SK-N-SH (cell line): ENCODE data around the gene MDK. TPM values are rescaled to one million over a fixed set of nuclear protein-coding genes. Genes with fewer than 3 reads are reported as not detected.

Experiments used
- CTCF ChIA-PET: fragments of 300-600, 350-600 bp; formaldehyde crosslinking; extraction: SDS; loops from one replicate; lab custom pipeline; 2021; lab: Yijun Ruan, JAX
- POLR2A ChIA-PET: fragments of 350-600 bp; sonication (Branson Sonifier 250); formaldehyde crosslinking; extraction: SDS; loops from one replicate; lab custom pipeline; 2020; ENCODE audit warnings: antibody characterized with exemption, inconsistent platforms; lab: Yijun Ruan, JAX
- DNase-seq: peaks from one replicate; pipeline ENCODE4 v3.0.0; 2012
- H2AFZ ChIP-seq: fragments of 200-600 bp; sonication (generic); 2 replicates; pipeline ENCODE4 v1.8.1; 2016; ENCODE audit warnings: antibody characterized with exemption, mild to moderate bottlenecking, low read depth
- H3F3A ChIP-seq: fragments of 200-600 bp; sonication (generic); replicated peaks from 2 replicates; pipeline ENCODE3; 2016; ENCODE audit warnings: antibody characterized with exemption, mild to moderate bottlenecking; ENCODE audit not compliant: insufficient read depth
- H3K27ac ChIP-seq, 2 experiments: fragments of 200-500 bp in 1 of 2; fragments of 200-600 bp in 1 of 2; sonication (Bioruptor generic) in 1 of 2; sonication (generic), shearing (Covaris generic) in 1 of 2; 2 replicates each; pipeline versions ENCODE4 v1.5.1 to v1.6.1; 2014 to 2016; ENCODE audit warnings: low read depth in 2 of 2, inconsistent platforms in 1 of 2, low read length in 1 of 2, mild to moderate bottlenecking in 1 of 2, mixed read lengths in 1 of 2
- H3K27me3 ChIP-seq: fragments of 200-600 bp; sonication (generic), shearing (Covaris generic); 2 replicates; pipeline ENCODE4 v1.6.1; 2016; ENCODE audit warnings: mixed run types; ENCODE audit not compliant: insufficient read depth
- H3K36me3 ChIP-seq, 2 experiments: fragments of 200-500 bp in 1 of 2; fragments of 200-600 bp in 1 of 2; sonication (Bioruptor generic) in 1 of 2; sonication (generic) in 1 of 2; replicated peaks in 1 of 2; 2 replicates each; pipeline versions ENCODE3 to v1.5.1; 2014 to 2016; ENCODE audit warnings: low read length in 1 of 2, mild to moderate bottlenecking in 1 of 2; ENCODE audit not compliant: insufficient read depth in 2 of 2, control insufficient read depth in 1 of 2
- H3K4me1 ChIP-seq, 2 experiments: fragments of 200-500 bp in 1 of 2; fragments of 200-600 bp in 1 of 2; sonication (Bioruptor generic) in 1 of 2; sonication (generic), shearing (Covaris generic) in 1 of 2; 2 replicates each; pipeline versions ENCODE4 v1.5.1 to v1.6.1; 2014 to 2016; ENCODE audit warnings: low read depth in 1 of 2, low read length in 1 of 2, mixed run types in 1 of 2; ENCODE audit not compliant: insufficient read depth in 2 of 2, control insufficient read depth in 1 of 2
- H3K4me2 ChIP-seq: fragments of 200-600 bp; sonication (generic), shearing (Covaris generic); 2 replicates; pipeline ENCODE4 v1.6.1; 2017; ENCODE audit warnings: mixed run types
- H3K4me3 ChIP-seq, 2 experiments: fragments of 200-500 bp in 1 of 2; fragments of 200-600 bp in 1 of 2; sonication (Bioruptor generic) in 1 of 2; sonication (generic), shearing (Covaris generic) in 1 of 2; 2 replicates each; pipeline versions ENCODE4 v1.5.1 to v1.8.1; 2014 to 2016; ENCODE audit warnings: low read depth in 2 of 2, inconsistent platforms in 1 of 2, low read length in 1 of 2, mild to moderate bottlenecking in 1 of 2, mixed read lengths in 1 of 2, moderate library complexity in 1 of 2
- H3K79me2 ChIP-seq: fragments of 200-600 bp; sonication (generic); 2 replicates; pipeline ENCODE4 v1.8.1; 2017; ENCODE audit warnings: mild to moderate bottlenecking; ENCODE audit not compliant: insufficient read depth
- H3K9ac ChIP-seq: fragments of 200-600 bp; sonication (generic); 2 replicates; pipeline ENCODE4 v1.6.1; 2017; ENCODE audit warnings: mixed run types
- H3K9me2 ChIP-seq: fragments of 200-600 bp; sonication (generic); 2 replicates; pipeline ENCODE4 v1.6.1; 2017; ENCODE audit warnings: mixed run types
- H3K9me3 ChIP-seq: fragments of 200-600 bp; sonication (generic); 2 replicates; pipeline ENCODE4 v1.6.1; 2017; ENCODE audit warnings: mixed run types, mild to moderate bottlenecking, moderate library complexity
- H4K20me1 ChIP-seq: fragments of 200-600 bp; sonication (generic); 2 replicates; pipeline ENCODE4 v1.6.1; 2017; ENCODE audit warnings: mild to moderate bottlenecking, mixed run types; ENCODE audit not compliant: insufficient read depth
- ELF1 ChIP-seq: IDR thresholded peaks from 2 replicates; pipeline ENCODE4 v1.4.0; 2012
- EP300 ChIP-seq, 2 experiments: IDR thresholded peaks; 2 replicates each; pipeline versions ENCODE4 v1.4.0 to v1.6.1; 2012; ENCODE audit warnings: borderline replicate concordance in 1 of 2, low read depth in 1 of 2, low read length in 1 of 2
- FOSL2 ChIP-seq: IDR thresholded peaks from 2 replicates; pipeline ENCODE4 v1.4.0; 2012; ENCODE audit warnings: low read depth, mild to moderate bottlenecking, moderate library complexity, borderline replicate concordance
- GABPA ChIP-seq: IDR thresholded peaks from 2 replicates; pipeline ENCODE4 v1.4.0; 2012; ENCODE audit warnings: low read depth, mild to moderate bottlenecking
- JUND ChIP-seq: IDR thresholded peaks from 2 replicates; pipeline ENCODE4 v1.4.0; 2012
- MEF2A ChIP-seq: IDR thresholded peaks from 2 replicates; pipeline ENCODE4 v1.4.0; 2012; ENCODE audit warnings: low read depth, borderline replicate concordance
- NFIC ChIP-seq: IDR thresholded peaks from 2 replicates; pipeline ENCODE4 v1.4.0; 2012; ENCODE audit warnings: borderline replicate concordance
- NRF1 ChIP-seq: IDR thresholded peaks from 2 replicates; pipeline ENCODE4 v1.6.1; 2012; ENCODE audit warnings: low read depth, mild to moderate bottlenecking, low read length
- RAD21 ChIP-seq: IDR thresholded peaks from 2 replicates; pipeline ENCODE4 v1.6.1; 2012; ENCODE audit warnings: mild to moderate bottlenecking, low read length
- RCOR1 ChIP-seq: fragments of 150-350 bp; IDR thresholded peaks from 2 replicates; pipeline ENCODE4 v1.6.1; 2017; ENCODE audit warnings: antibody characterized with exemption, low read length
- TAF1 ChIP-seq: IDR thresholded peaks from 2 replicates; pipeline ENCODE4 v1.6.1; 2012; ENCODE audit warnings: low read depth, mild to moderate bottlenecking, low read length, moderate library complexity, borderline replicate concordance
- TCF12 ChIP-seq: IDR thresholded peaks from 2 replicates; pipeline ENCODE4 v1.4.0; 2012
- USF1 ChIP-seq: IDR thresholded peaks from 2 replicates; pipeline ENCODE4 v1.4.0; 2012; ENCODE audit warnings: low read depth, borderline replicate concordance
- YY1 ChIP-seq: IDR thresholded peaks from 2 replicates; pipeline ENCODE4 v1.4.0; 2012; ENCODE audit warnings: low read depth, mild to moderate bottlenecking
- ZBTB33 ChIP-seq: IDR thresholded peaks from 2 replicates; pipeline ENCODE4 v1.4.0; 2012; ENCODE audit warnings: low read depth, borderline replicate concordance
- WGBS: methylation state at CpG from one replicate; pipeline ENCODE4 v1.1.6; 2017; ENCODE audit warnings: low lambda C conversion rate; 5-methylcytosine and 5-hydroxymethylcytosine counted together
- polyA plus RNA-seq, 3 experiments: library from polyadenylated mRNA; depleted of rRNA; stranded (reverse); fragments of >200 nt; gene quantifications; 2 replicates each; pipeline ENCODE4 v1.2.3, GENCODE V29; 2012

Gene MDK
- 1,545 and 2,395 TPM in 2 replicates for polyA plus RNA-seq (2012; rRNA removed)
- polyA plus RNA-seq (2012; cell fraction: cytosol; rRNA removed), result 1,392 and 2,174 TPM in 2 replicates
- polyA plus RNA-seq (2012; cell fraction: nucleus; rRNA removed), result 538 and 1,110 TPM in 2 replicates

- H4K20me1 ChIP-seq, result no peaks in the 10 kb centered on the region
- peak within 1 kb of the TSS; percentile 84 for H3K9ac ChIP-seq
- H3F3A ChIP-seq, result peaks cover 3% of the 10 kb centered on the region
- no peaks in the 10 kb centered on the region; the same call in 1 of the 2 replicates for H3K79me2 ChIP-seq
- no peaks in the 10 kb centered on the region for H3K9me2 ChIP-seq
- WGBS, result 5% methylated on average over 7 of the region's 96 CpGs
- DNase-seq, result peak; percentile 96
- H3K4me2 ChIP-seq, result peak within 1 kb of the TSS; percentile 98
- H3K9me3 ChIP-seq, result no peaks in the 10 kb centered on the region
- H3K27me3 ChIP-seq, result no peaks in the 10 kb centered on the region
- CTCF ChIA-PET, result interaction anchor here (1.2 to 5.3 kb wide), 3 partner anchors 9 to 142 kb away, joined by 3 to 37 read pairs (median 5); partner anchors contain the start of gene CHRM4
- H3K27ac ChIP-seq, result peak within 1 kb of the TSS; percentile 61 to 88
- POLR2A ChIA-PET, result interaction anchor here (1.2 to 1.4 kb wide), 2 partner anchors 11 to 138 kb away, joined by 3 to 7 read pairs; partner anchors contain the start of gene CHRM4
- H3K36me3 ChIP-seq, result peaks cover 0 to 16% of the 10 kb centered on the region in 2 experiments
- no peak; the same call in 1 of the 2 replicates for TF ChIP-seq ELF1
- peak within 1 kb of the TSS; percentile 71 to 88 for H3K4me3 ChIP-seq
- peak within 1 kb of the TSS; percentile 56; the same call in 1 of the 2 replicates for H2AFZ ChIP-seq
- H3K4me1 ChIP-seq, result peaks cover 10 to 23% of the 10 kb centered on the region in 2 experiments; a peak in 2 of 4 replicates
Measured at GRCh38 chr11:46381048-46381818, at the start of gene MDK. Gene MDK, plus strand, starts transcription at chr11:46381669. Its CDS starts 389 bp downstream, at chr11:46382058.

GRCh38 chr11:46332093-46332567 is 49.3 kb upstream of the MDK start:
- Histone ChIP-seq H3K79me2 (no peaks in the 10 kb centered on the region), H3K9ac (no peak overlapping the region), H3K4me2 (no peak overlapping the region), H3K27ac (no peak overlapping the region), H3K27me3 (peaks cover 10% of the 10 kb centered on the region), H3K9me2 (no peaks in the 10 kb centered on the region), H3F3A (peaks cover 4% of the 10 kb centered on the region), H3K4me3 (peak overlapping the region in 1 of 2 experiments; percentile 41; a peak in 1 of 4 replicates), H2AFZ (no peak overlapping the region), H3K9me3 (no peaks in the 10 kb centered on the region), H4K20me1 (no peaks in the 10 kb centered on the region)
- DNase-seq, result no peak
- POLR2A ChIA-PET, result interaction anchor here (1.1 kb wide), 1 partner anchor 89 kb away, joined by 3 read pairs; no protein-coding TSS in a partner anchor
- TF ChIP-seq GABPA, result no peak
- no peak for TF ChIP-seq ZBTB33
- TF ChIP-seq TCF12, result no peak
- no peak for TF ChIP-seq RCOR1
- no peak for TF ChIP-seq USF1
- TF ChIP-seq YY1, result no peak
- no peak for TF ChIP-seq FOSL2
- TF ChIP-seq NRF1, result no peak
- TF ChIP-seq TAF1, result no peak
- TF ChIP-seq JUND, result no peak
- TF ChIP-seq NFIC, result no peak
- TF ChIP-seq EP300 (IDR thresholded peaks at IDR 0.05; ENCODE audit: borderline replicate concordance in 1 of 2, low read depth in 1 of 2, low read length in 1 of 2), result no peak
- no peak for TF ChIP-seq MEF2A
- TF ChIP-seq RAD21, result no peak
- TF ChIP-seq, all 33 proteins: peak for 0
- WGBS, result 51% methylated on average over 7 of the region's 8 CpGs
- peaks cover 7 to 15% of the 10 kb centered on the region in 2 experiments; a peak in 2 of 4 replicates for H3K4me1 ChIP-seq
- CTCF ChIA-PET, result interaction anchor here (0.8 to 2.8 kb wide), 3 partner anchors 13 to 92 kb away, joined by 3 to 12 read pairs (median 6); no protein-coding TSS in a partner anchor
- H3K36me3 ChIP-seq, result no peaks in the 10 kb centered on the region
